K562 (cell line): Measurements from ENCODE around the gene MYO1A. TPM values are rescaled to one million over a fixed set of nuclear protein-coding genes. Genes with fewer than 3 reads are reported as not detected.

Source experiments
- CBX3 ChIP-seq, 2 experiments: IDR thresholded peaks; 1 replicate in 1 of 2; 2 replicates in 1 of 2; pipeline ENCODE4 v1.6.1; 2012; ENCODE audit warnings: inconsistent platforms in 2 of 2, low read length in 2 of 2, borderline replicate concordance in 1 of 2, control low read depth in 1 of 2
- DIDO1 ChIP-seq: fragments of 450-650 bp; IDR thresholded peaks from 2 replicates; pipeline ENCODE4 v1.6.1; 2016; ENCODE audit warnings: low read depth, missing biosample characterization, missing genetic modification characterization
- ELF4 ChIP-seq: fragments of 450-650 bp; formaldehyde crosslinking; IDR thresholded peaks from 2 replicates; pipeline ENCODE4 v1.4.0; 2022; ENCODE audit warnings: missing genetic modification characterization
- ELK1 ChIP-seq: sonication (generic); formaldehyde crosslinking; IDR thresholded peaks from 2 replicates; pipeline ENCODE4 v1.8.1; 2022; ENCODE audit warnings: missing genetic modification reagents
- FOXP1 ChIP-seq: sonication (generic); formaldehyde crosslinking; IDR thresholded peaks from 2 replicates; pipeline ENCODE4 v1.8.0; 2022; ENCODE audit warnings: mild to moderate bottlenecking, missing genetic modification reagents
- HSF4 ChIP-seq: fragments of 250-450 bp; sonication (Bioruptor Pico); IDR thresholded peaks from 2 replicates; pipeline ENCODE4 v2.1.2; 2022; ENCODE audit warnings: mild to moderate bottlenecking, moderate library complexity, borderline replicate concordance
- LARP7 ChIP-seq: fragments of 450-650 bp; IDR thresholded peaks from 2 replicates; pipeline ENCODE4 v1.6.1; 2016
- PATZ1 ChIP-seq: fragments of 250-450 bp; sonication (Bioruptor Pico); IDR thresholded peaks from 2 replicates; pipeline ENCODE4 v1.5.0; 2020; ENCODE audit warnings: mild to moderate bottlenecking, borderline replicate concordance
- RB1 ChIP-seq: fragments of 450-650 bp; IDR thresholded peaks from 2 replicates; pipeline ENCODE4 v1.6.1; 2017; ENCODE audit warnings: low read depth, mild to moderate bottlenecking
- SP2 ChIP-seq: IDR thresholded peaks from 2 replicates; pipeline ENCODE4 v1.6.1; 2011; ENCODE audit warnings: mild to moderate bottlenecking, low read depth, low read length, moderate library complexity; ENCODE audit not compliant: poor library complexity, severe bottlenecking; ENCODE audit errors: extremely low read depth
- TOE1 ChIP-seq, 2 experiments: fragments of 450-650 bp in 1 of 2; sonication (generic) in 1 of 2; formaldehyde crosslinking in 1 of 2; IDR thresholded peaks; 2 replicates each; pipeline versions ENCODE4 v1.7.1 to v1.8.0; 2016 to 2022; ENCODE audit warnings: borderline replicate concordance in 2 of 2, mild to moderate bottlenecking in 2 of 2, antibody characterized with exemption in 1 of 2, inconsistent platforms in 1 of 2, low read depth in 1 of 2, missing genetic modification reagents in 1 of 2, moderate library complexity in 1 of 2
- TRIM24 ChIP-seq, 2 experiments: fragments of 450-650 bp; IDR thresholded peaks; 2 replicates each; pipeline ENCODE4 v1.6.1; 2016
- ZBTB12 ChIP-seq: fragments of 250-450 bp; sonication (Bioruptor Pico); IDR thresholded peaks from 2 replicates; pipeline ENCODE4 v1.4.0; 2020
- ZFX ChIP-seq: sonication (generic); formaldehyde crosslinking; IDR thresholded peaks from 2 replicates; pipeline ENCODE4 v1.8.0; 2022; ENCODE audit warnings: mild to moderate bottlenecking, missing genetic modification reagents, moderate library complexity
- ZNF24 ChIP-seq: fragments of 450-650 bp; IDR thresholded peaks from 2 replicates; pipeline ENCODE4 v1.6.1; 2016
- ZNF253 ChIP-seq: fragments of 250-450 bp; sonication (Bioruptor Pico); conservative IDR thresholded peaks from 2 replicates; pipeline ENCODE4 v1.6.1; 2021; ENCODE audit warnings: mild to moderate bottlenecking
- ZNF280B ChIP-seq: fragments of 250-450 bp; sonication (Bioruptor Pico); IDR thresholded peaks from 2 replicates; pipeline ENCODE4 v1.5.1; 2021; ENCODE audit warnings: mild to moderate bottlenecking
- ZNF639 ChIP-seq, 2 experiments: fragments of 200-800 bp in 1 of 2; sonication (Bioruptor generic) in 1 of 2; sonication (generic) in 1 of 2; formaldehyde crosslinking in 1 of 2; IDR thresholded peaks in 1 of 2; conservative IDR thresholded peaks in 1 of 2; 2 replicates each; pipeline versions ENCODE4 v1.5.0 to v1.6.1; 2016 to 2020; ENCODE audit warnings: missing compliant biosample characterization in 1 of 2, missing genetic modification characterization in 1 of 2, missing genetic modification reagents in 1 of 2
- polyA plus RNA-seq, 8 experiments: library from polyadenylated mRNA; depleted of rRNA in 4 of 8; stranded (reverse) in 5 of 8; unstranded in 3 of 8; fragments of >200 nt; fragmentation: Nextera tagmentation in 2 of 8; fragmentation: Illumina TruSeq in 1 of 8; extraction: Ambion mirVana in 2 of 8; extraction: Trizol in 1 of 8; gene quantifications; 2 replicates each; pipeline versions ENCODE4 v1.2.1 to v1.2.3, GENCODE V29; 2011 to 2014; ENCODE audit warnings: inconsistent platforms in 1 of 8, missing spikeins in 1 of 8
- total RNA-seq, 7 experiments: library from RNA; depleted of rRNA in 6 of 7; stranded (reverse); fragments of >200 nt in 6 of 7; fragmentation: Illumina TruSeq in 2 of 7; extraction: Trizol in 2 of 7; gene quantifications; 2 replicates each; pipeline versions ENCODE4 v1.2.1 to v1.2.3, GENCODE V29; 2011 to 2021; ENCODE audit warnings: low replicate concordance in 1 of 7

The MYO1A gene
- total and polyA plus RNA-seq, 9 of the 15 experiments (the other 6 are each of a cell fraction or from before 2014, with no cell fraction given): 0.03 to 0.29 (median 0.14) TPM; not detected in 2

GRCh38 chr12:56991319-56992246 is 58.3 kb downstream of the MYO1A start (continued):
- TF ChIP-seq FOXP1 (CRISPR knock-in tag) (no peak), SP2 (no peak), HSF4 (CRISPR knock-in tag) (no peak), RB1 (no peak), ELF4 (CRISPR knock-in tag) (no peak), ZNF253 (CRISPR knock-in tag) (no peak), PATZ1 (CRISPR knock-in tag) (no peak), ZNF639 (CRISPR knock-in tag; conservative IDR thresholded peaks at IDR 0.05 in 1 of 2, IDR thresholded peaks at IDR 0.05 in 1 of 2) (peak in 1 of 2 experiments; percentile 73; a peak in 2 of 4 replicates), LARP7 (no peak), ZBTB12 (CRISPR knock-in tag) (no peak), ELK1 (CRISPR knock-in tag) (no peak), ZNF280B (CRISPR knock-in tag) (no peak), TOE1 (IDR thresholded peaks at IDR 0.05; ENCODE audit: borderline replicate concordance) (no peak), TOE1 (CRISPR knock-in tag; IDR thresholded peaks at IDR 0.05; ENCODE audit: borderline replicate concordance, low read depth) (no peak), CBX3 (IDR thresholded peaks at IDR 0.05; ENCODE audit: borderline replicate concordance in 1 of 2, low read length in 2 of 2) (no peak), DIDO1 (tag) (no peak), ZFX (CRISPR knock-in tag) (no peak), ZNF24 (no peak), TRIM24 (IDR thresholded peaks at IDR 0.05) (no peak)
